Measurements from ENCODE around the gene ZNF432. TPM values are rescaled to one million over a fixed set of nuclear protein-coding genes. Genes with fewer than 3 reads are reported as not detected.
"Not testable (repeated sequence)": the region's sequence is repeated elsewhere in the genome, so short reads cannot be mapped to it uniquely, and the experiment has no call there.

ZNF432 gene
- total RNA-seq, result 5.9 TPM

DNA sequence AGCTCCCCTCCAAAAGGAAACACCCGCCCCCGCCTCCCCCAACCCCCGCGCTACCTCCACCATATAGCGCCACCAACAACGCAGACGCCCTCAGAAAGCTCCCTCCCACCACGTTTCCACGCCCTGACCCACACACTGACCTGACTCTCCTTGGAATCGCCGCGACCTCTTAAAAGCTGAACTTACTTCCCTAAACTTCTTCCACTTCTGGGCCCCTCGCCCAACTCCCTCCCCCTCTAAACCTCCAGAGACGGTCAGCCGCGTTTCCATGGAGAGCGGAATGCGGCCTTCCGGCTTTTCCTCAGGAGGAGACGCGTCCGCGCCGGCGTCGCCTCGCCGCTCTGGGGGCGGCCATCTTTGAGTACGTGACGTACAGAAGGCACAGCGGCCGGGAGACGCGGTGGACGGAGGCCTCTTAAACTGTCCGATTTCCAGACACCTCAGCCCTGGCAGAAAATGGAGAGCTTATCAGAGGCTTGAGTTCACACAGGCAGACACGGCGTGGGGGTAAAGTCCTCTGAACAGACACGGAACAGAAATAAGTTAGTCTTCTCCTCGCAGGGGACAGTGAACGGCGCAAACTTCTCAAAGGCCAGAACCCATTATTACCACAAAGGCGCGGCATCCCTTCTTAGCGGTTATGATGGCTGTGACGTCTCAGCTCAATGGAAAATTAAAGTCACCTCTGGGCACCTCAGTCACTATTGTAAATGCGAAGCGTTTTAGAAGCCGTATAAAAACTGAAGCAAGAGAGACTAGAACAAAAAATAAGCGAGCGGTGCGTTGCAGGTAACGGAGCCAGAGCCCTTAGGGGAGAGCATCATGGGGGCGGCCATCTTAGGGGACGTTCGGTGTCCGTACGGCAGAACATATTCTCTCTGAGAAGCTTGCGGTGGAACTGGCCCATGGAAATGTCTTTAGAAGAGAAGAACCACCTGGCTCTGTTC, at the start of gene ZNF432:
TSS of gene ZNF432 (minus strand) at position 284 of the 947 bp plus-strand sequence. CDS start 1,970 bp downstream, outside the sequence.
- ATAC-seq, result peak; percentile 96

DNA sequence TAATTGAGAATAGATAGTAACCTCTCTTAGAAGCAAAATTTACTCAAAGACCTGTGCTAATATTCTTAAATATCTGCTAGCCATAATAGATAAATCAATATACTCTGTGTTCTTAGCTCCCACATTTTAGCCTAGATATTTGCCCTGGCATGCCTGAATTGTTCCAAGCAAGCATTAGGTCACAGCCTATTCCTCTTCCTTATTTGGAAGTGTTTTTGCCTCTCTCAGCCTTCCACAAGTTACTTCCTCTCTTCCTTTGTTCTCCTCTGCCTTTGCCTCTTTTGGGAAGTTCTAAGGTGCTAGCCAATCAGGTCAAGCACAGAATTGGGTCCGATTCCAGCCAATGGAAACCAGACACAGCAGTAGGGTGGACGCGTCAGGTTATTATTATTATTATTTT, 47.8 kb upstream of the ZNF432 start:
- ATAC-seq, result not testable (repeated sequence)

DNA sequence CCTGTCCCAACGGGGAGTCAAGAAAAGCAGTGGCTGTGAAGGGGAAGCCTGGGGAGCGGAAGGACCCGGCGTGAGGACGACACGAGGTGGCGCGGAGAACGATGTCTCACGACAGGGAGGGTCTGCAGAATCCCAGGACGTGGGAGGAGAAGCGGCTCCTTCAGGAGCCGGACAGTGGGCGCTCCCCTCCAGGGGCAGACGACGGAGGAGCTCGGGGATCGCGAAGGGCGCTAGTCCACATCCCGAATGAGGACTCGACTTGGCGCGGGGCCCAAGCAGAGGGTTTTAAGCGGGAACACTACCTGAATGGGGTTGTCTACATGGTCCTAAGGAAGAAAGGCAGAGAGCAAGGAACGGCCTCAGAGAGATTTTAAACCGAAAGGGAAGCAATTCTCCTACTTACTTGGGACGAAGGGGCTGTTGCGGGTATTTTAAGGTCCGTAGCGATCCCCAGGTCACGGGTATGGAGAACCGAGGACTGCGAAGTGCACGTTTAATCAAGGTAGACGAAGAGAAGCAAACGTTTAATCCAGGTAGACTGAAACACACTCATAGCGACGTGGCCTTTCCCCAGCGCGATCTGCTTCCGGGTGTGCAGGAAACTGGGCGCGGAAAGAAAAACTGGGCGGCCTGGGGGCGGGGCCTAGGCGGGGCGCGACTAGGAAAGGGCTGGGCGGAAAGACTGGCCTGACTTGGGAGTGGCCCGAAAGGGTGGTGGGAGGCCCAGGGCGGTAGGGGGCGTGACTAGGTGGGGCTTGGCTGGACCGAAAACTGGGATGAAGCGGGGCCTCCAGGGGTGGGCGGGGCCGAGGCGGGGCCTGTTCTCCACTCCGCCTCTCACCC, 46.8 kb upstream of the ZNF432 start, which contains the start of gene ZNF841:
TSS of gene ZNF841 (minus strand) at position 594 of the 843 bp plus-strand sequence. CDS start 10,964 bp downstream, outside the sequence.
- peak; percentile 100 for ATAC-seq

DNA sequence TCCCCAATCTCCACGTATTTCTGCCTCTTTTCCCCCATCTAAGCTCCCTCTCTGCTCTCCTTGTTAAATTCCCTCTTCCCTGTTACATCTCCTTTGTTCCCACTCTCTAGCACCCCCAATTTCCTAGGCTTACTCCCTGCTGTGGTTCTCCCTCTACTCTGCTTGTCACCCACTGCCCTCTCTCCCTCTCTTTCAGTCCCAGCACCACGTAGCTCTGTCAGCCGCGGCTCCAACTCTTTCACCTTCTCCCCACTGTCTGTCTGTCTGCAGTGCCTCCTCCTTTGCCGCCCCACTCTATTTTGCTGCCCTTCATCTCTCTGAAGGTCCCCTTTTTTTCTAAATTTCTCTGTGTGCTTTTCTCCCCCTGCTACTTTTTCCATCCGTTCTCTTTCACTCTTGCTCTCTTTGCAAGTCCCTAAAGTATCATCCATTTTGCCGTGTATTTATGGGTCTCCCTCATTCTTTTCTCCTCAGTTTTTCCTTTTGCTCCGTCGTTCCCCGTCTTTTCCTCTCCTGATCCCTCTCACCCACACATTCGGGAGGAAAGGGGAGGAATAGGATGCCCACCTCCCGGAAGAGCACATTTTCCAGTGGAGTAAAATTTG, 46.0 kb upstream of the ZNF432 start:
- ATAC-seq, result no peak

DNA sequence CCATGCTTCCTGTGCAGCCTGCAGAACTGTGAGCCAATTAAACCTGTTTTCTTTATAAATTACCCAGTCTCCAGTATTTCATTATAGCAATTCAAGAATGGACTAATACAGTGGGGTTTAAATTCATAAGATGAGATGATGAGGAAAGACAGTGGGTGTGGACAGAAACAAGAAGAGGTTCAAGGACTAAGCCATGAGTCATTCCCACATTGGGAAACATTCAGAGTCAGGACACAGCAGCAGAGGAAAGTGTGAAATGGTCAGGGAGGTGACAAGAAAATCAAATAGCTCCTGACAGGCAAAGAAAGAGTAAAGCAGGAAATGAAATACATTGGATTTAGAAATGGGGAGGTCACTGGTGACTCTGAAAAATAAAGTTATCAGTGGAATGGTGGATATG, 37.8 kb upstream of the ZNF432 start:
- ATAC-seq, result peak; percentile 92

DNA sequence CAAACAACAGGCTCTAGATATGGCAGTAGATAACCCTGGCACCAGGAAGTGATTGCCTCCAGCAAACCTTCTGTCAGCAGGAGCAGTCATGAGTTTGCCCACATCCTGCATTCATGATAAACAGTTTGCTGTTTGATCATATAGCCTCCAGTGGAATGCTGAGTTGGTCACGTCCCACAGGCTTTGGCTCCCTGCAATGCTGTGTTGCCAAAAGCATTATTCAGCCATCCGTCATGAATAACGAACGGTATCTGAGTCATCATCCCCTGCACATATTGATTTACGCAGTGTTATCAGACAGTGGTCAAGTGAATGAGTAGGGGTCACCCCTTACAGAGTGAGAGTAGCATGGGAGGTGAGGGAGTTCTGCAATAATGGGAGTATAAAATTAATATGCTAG, 21.9 kb upstream of the ZNF432 start:
- no peak for ATAC-seq

DNA sequence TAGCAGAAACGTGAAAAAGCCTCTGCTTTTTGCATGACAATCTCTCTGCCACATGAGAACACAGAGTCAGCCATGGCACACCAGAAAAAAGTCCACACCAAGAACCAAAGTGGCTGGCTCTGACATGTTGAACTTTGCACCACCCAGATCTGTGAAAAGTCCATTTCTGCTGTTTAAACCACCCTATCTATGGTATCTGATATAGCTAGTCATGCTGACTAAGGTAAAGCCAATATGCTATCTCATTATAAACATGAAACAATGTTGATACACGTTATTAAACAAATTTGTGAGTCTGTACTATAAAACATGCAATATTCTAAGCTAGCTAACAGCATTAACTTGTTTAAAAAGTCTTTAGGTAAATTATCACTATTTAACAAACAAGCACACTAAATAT, 21.0 kb upstream of the ZNF432 start:
- ATAC-seq, result no peak

DNA sequence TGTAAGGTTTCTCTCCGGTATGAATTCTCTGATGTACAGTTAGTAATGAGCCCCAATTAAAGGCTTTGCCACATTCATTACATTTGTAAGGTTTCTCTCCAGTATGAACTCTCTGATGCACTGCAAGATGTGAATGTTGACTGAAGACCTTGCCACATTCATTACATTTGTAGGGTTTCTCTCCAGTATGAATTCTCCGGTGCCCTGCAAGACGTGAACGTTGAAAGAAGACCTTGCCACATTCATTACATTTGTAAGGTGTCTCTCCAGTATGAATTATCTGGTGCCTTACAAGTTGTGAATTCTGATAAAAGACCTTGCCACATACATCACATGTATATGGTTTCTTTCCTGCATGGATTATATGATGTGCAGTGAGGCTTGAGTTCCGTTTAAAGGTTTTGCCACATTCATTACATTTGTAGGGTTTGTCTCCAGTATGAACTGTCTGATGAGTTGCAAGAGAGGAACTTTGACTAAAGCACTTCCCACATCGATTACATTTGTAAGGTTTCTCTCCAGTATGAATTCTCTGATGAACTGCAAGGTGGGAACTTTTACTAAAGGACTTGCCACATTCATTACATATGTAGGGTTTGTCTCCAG, 17.7 kb upstream of the ZNF432 start:
- ATAC-seq, result no peak

DNA sequence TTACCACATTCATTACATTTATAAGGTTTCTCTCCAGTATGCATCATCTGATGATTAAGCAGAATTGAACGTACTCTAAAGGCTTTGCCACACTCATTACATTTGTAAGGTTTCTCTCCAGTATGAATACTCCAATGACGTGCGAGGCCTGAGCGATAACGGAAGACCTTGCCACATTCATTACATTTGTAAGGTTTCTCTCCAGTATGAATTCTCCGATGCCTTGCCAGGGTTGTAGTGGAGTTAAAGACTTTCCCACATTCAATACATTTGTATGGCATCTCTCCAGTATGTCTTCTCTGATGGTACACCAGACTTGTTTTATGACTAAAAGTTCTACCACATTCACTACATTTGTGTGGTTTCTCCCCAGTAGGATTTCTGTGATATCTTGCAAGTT, 16.8 kb upstream of the ZNF432 start:
- ATAC-seq, result no peak

DNA sequence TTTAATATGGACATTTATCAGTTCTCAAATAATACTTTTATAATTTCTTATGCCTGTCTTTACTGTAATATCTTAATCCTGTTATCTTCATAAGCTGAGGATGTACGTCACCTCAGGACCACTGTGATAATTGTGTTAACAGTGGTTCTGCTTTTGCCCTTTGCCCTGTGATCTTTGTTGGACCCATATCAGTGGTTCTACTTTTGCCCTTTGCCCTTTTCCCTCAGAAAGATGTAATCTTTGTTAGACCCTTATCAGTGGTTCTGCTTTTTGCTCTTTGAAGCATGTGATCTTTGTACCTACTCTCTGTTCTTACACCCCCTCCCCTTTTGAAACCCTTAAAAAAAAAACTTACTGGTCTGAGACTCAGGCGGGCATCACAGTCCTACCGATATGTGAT, 7.8 kb upstream of the ZNF432 start:
- ATAC-seq, result not testable (repeated sequence)

DNA sequence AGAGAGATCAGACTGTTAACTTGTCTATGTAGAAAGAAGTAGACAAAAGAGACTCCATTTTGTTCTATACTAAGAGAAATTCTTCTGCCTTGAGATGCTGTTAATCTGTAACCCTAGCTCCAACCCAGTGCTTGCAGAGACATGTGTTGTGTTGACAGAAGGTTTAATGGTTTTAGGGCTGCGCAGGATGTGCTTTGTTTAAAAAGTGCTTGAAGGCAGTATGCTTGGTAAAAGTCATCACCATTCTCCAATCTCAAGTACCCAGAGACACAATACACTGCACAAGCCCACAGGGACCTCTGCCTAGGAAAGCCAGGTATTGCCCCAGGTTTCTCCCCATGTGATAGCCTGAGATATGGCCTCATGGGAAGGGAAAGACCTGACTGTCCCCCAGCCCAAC, 3.1 kb upstream of the ZNF432 start:
- not testable (repeated sequence) for ATAC-seq

DNA sequence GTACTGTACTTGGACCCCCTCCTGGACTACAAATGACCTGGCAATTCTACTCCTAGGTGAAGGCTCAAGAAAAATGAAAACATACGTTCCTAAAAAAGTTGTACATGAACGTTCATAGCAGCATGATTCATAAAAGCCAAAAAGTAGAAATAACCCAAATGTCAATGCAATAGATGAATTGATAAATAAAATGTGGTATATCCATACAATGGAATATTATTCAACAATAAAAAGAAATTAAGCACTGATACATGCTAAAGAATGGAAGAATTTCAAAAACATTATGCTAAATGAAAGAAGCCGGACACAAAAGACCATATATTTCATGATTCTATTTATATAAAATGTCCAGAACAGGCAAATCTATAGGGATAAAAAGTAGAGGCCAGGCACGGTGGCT, 9.5 kb downstream of the ZNF432 start:
- ATAC-seq, result no peak

DNA sequence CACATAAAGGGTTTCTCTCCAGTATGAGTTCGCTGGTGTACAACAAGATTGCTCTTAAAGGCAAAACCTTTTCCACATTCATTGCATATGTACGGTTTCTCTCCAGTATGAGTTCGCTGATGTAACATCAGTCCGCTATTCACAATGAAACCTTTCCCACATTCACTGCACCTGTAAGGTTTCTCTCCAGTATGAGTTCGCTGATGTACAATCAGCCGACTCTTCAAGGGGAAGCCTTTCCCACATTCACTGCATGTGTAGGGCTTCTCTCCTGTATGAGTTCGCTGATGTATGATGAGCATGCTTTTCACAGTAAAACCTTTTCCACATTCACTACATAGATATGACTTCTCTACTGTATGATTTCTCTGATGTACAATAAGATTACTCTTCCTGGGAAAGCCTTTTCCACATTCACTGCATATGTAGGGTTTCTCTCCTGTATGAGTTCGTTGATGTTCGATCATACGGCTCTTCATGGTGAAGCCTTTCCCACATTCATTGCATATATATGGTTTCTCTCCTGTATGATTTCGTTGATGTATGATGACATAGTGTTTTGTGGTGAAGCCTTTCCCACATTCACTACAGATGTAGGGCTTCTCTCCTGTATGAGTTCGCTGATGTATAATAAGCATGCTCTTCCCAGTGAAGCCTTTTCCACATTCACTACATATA, 14.4 kb downstream of the ZNF432 start:
- no peak for ATAC-seq

DNA sequence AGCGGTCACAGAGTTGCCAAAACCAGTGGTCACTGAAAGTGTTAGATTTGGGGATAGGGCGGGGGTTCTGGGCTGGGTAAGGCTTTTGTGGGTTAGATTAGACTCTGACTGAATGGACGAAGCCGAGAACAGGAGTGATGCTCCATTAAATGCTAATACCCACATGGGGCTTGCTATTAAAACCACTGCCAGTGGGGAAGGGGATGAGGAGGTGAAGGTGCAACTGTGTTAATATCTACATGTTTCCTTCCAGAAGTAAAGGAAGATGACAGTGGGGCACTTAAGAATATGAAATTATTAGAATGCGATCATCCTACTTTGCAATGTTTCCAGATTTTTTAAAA, 19.9 kb downstream of the ZNF432 start:
- peak; percentile 22 for ATAC-seq

DNA sequence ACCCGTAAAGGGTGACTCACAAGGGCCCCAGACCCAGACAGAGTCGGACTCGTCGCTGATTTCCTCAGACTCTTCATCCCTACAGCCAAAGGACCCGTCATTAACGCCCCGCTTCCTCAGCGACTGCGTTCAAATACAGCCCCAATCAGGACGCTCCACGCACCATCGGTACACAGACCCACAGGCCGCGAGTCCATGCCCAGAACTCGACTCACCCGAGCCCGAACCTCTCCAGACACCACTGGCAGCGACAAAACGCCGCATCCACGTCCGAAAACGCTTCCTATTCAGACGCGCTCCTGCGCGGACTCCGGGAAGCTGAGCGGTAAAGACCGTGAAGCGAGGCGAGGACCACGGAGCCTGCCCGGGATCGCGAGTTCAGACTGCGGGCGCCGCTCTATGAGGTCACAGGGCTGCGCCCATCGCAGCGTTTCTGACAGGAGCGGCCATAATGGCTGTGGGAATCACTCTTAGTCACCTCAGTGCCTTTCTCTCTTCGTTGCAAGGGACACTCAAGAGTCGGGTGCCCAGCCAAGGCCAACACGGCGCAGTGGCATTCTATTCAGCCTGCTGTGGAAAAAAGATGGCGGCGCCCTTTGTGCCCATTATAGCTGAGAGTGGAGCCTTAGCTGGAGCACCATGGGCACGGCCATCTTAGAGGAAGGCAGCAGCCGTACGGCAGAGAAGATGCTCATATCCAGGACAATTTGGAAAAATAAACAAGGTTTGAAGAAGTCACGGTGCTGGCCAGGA, 20.4 kb downstream of the ZNF432 start, which contains the start of gene ZNF614:
TSS of gene ZNF614 (minus strand) at position 353 of the 753 bp plus-strand sequence. CDS start 2,634 bp downstream, outside the sequence.
- ATAC-seq, result peak; percentile 98

DNA sequence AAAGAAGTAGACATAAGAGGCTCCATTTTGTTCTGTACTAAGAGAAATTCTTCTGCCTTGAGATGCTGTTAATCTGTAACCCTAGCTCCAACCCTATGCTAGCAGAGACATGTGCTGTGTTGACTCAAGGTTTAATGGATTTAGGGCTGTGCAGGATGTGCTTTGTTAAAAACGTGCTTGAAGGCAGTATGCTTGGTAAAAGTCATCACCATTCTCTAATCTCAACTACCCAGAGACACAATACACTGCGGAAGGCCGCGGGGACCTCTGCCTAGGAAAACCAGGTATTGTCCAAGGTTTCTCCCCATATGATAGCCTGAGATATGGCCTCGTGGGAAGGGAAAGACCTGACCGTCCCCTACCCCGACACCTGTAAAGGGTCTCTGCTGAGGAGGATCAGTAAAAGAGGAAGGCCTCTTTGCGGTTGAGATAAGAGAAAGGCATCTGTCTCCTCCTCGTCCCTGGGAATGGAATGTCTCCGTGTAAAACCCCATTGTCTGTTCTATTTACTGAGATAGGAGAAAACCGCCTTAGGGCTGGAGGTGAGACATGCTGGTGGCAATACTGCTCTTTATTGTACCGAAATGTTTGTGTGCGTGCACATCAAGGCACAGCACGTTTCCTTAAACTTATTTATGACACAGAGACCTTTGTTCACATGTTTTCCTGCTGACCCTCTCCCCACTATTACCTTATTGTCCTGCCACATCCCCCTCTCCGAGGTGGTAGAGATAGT, 22.2 kb downstream of the ZNF432 start:
- not testable (repeated sequence) for ATAC-seq

DNA sequence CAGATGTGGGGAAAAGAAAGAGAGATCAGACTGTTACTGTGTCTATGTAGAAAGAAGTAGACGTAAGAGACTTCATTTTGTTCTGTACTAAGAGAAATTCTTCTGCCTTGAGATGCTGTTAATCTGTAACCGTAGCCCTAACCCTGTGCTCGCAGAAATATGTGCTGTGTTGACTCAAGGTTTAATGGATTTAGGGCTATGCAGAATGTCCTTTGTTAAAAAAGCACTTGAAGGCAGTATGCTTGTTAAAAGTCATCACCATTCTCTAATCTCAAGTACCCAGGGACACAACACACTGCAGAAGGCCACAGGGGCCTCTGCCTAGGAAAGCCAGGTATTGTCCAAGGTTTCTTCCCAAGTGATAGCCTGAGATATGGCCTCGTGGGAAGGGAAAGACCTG, 24.2 kb downstream of the ZNF432 start:
- ATAC-seq, result not testable (repeated sequence)

DNA sequence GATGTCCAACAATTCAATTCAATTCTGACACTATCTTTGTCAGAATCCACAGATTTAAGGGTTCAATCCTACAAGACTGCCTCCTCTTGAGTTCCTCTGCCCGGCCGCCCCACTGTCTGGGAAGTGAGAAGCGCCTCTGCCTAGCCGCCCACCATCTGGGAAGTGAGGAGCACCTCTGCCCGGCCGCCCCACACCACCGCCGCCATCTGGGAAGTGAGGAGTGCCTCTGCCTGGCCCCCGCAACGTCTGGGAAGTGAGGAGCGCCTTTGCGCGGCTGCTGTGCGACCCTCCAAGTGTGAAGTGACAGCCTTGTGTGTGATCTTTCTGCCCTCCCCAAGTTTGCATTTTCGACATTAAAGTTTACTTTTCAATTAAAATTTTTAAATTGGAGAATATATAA, 26.4 kb downstream of the ZNF432 start:
- ATAC-seq, result no peak

DNA sequence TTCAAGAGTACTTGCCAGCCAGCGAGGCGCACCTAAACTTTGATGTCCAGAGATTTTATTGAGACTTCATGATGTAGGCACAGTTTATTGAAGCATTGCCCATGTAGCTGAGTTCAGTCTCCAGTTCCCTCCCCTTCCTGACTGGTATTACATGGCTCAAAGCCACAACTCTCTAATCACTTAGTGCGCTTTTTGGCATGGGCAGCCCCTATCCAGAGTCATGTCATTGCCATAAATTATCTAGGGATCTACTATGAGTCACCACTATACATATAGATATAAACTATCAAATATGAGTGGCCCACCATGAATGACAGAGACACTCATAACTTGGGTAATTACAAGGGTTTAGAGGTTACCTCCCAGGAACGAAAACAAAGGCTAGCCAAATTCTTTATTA, 28.1 kb downstream of the ZNF432 start:
- ATAC-seq, result no peak

DNA sequence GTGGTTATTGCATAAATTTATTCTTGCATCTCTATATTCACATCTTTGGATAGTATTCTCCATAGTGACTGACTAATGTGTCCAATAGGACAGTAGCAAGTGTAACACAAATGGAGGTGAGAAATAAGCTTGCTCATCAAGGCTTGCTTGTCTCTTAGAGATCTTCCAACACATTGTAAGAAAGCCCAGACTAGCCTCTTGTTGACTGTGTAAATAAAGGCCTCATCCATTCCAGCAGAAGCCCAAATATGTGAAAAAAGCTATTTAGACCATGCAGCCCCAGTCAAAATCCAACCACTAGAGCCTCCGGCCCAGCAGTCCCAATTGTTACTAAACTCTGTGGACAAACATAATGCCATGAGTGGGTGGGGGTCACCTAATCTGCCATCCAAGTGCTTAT, 38.0 kb downstream of the ZNF432 start:
- ATAC-seq, result no peak
